WTC11 (cell line): ENCODE results near the gene SLC8A1.

ENCODE experiments used
- CTCF ChIP-seq: fragments of 200-600 bp; IDR thresholded peaks from 2 replicates; pipeline ENCODE4 v1.8.0; 2022; ENCODE audit warnings: antibody characterized with exemption
- MAX ChIP-seq: sonication (generic); formaldehyde crosslinking; IDR thresholded peaks from 2 replicates; pipeline ENCODE4 v1.8.0; 2022; ENCODE audit warnings: mild to moderate bottlenecking, missing genetic modification reagents
- ZNF232 ChIP-seq: sonication (generic); formaldehyde crosslinking; IDR thresholded peaks from 2 replicates; pipeline ENCODE4 v1.8.0; 2022; ENCODE audit warnings: mild to moderate bottlenecking, missing genetic modification reagents
- TF ChIP-seq, protein P1 (sequence below): sonication (generic); formaldehyde crosslinking; IDR thresholded peaks from 2 replicates; pipeline ENCODE4 v1.8.0; 2022; ENCODE audit warnings: mild to moderate bottlenecking, missing genetic modification reagents
- TF ChIP-seq, protein P2 (sequence below): fragments of 250-450 bp; sonication (Bioruptor Pico); IDR thresholded peaks from 2 replicates; pipeline ENCODE4 v2.1.2; 2022; ENCODE audit warnings: mild to moderate bottlenecking, moderate library complexity
- TF ChIP-seq, protein P3 (sequence below): sonication (generic); formaldehyde crosslinking; IDR thresholded peaks from 2 replicates; pipeline ENCODE4 v1.8.1; 2023; ENCODE audit warnings: mild to moderate bottlenecking, missing genetic modification reagents

DNA sequence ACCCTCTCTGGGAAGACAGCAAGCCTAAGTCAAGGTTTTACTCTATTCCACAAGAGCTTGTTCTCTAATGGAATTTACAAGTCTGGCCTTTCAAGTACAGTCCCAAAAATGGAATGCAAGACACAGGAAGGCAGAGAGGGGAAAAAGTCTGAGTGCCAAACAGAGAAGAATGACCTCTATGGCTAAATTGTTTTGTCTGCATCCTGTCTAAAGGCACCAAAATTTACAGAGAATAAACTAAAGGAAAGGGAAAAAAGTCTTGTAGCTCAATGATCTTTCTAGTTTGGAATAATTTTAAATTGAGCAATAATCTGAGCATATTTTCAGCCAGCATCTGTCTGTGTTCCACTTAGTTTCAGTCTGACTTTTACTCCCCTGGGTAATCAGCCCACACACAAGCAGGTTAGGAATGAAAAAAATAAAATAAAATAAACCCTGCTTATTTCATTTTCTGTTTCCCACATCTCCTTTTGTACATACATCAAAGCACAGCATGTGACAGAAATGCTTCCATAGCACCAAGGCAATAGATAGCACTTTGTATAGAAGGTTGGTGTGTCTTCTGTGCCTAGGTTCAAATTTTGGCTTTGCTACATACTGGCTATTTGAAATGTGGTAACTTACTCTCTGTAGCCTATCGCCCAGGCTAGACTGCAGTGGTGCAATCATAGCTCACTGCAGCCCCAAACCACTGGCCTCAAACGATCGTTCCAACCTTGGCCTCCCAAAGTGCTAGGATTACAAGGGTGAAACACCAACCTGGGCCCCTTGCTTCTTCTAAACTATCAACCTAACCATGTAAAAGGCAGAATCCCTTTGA, 105.1 kb downstream of the SLC8A1 start:
- TF ChIP-seq CTCF, result no peak
- TF ChIP-seq, protein P1, sequence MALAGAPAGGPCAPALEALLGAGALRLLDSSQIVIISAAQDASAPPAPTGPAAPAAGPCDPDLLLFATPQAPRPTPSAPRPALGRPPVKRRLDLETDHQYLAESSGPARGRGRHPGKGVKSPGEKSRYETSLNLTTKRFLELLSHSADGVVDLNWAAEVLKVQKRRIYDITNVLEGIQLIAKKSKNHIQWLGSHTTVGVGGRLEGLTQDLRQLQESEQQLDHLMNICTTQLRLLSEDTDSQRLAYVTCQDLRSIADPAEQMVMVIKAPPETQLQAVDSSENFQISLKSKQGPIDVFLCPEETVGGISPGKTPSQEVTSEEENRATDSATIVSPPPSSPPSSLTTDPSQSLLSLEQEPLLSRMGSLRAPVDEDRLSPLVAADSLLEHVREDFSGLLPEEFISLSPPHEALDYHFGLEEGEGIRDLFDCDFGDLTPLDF (CRISPR knock-in tag), result no peak
- TF ChIP-seq, protein P2, sequence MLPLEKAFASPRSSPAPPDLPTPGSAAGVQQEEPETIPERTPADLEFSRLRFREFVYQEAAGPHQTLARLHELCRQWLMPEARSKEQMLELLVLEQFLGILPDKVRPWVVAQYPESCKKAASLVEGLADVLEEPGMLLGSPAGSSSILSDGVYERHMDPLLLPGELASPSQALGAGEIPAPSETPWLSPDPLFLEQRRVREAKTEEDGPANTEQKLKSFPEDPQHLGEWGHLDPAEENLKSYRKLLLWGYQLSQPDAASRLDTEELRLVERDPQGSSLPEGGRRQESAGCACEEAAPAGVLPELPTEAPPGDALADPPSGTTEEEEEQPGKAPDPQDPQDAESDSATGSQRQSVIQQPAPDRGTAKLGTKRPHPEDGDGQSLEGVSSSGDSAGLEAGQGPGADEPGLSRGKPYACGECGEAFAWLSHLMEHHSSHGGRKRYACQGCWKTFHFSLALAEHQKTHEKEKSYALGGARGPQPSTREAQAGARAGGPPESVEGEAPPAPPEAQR (CRISPR knock-in tag), result no peak
- TF ChIP-seq, protein P3, sequence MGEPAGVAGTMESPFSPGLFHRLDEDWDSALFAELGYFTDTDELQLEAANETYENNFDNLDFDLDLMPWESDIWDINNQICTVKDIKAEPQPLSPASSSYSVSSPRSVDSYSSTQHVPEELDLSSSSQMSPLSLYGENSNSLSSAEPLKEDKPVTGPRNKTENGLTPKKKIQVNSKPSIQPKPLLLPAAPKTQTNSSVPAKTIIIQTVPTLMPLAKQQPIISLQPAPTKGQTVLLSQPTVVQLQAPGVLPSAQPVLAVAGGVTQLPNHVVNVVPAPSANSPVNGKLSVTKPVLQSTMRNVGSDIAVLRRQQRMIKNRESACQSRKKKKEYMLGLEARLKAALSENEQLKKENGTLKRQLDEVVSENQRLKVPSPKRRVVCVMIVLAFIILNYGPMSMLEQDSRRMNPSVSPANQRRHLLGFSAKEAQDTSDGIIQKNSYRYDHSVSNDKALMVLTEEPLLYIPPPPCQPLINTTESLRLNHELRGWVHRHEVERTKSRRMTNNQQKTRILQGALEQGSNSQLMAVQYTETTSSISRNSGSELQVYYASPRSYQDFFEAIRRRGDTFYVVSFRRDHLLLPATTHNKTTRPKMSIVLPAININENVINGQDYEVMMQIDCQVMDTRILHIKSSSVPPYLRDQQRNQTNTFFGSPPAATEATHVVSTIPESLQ (CRISPR knock-in tag), result no peak
- TF ChIP-seq ZNF232, result no peak
- no peak for TF ChIP-seq MAX (CRISPR knock-in tag)
